HEK293T (cell line): Measurements from ENCODE around the gene ADK.

ENCODE experiments used
- ARNT ChIP-seq: fragments of 450-650 bp; IDR thresholded peaks from 2 replicates; pipeline ENCODE4 v1.6.1; 2017; ENCODE audit warnings: mild to moderate bottlenecking
- BHLHE40 ChIP-seq: fragments of 450-650 bp; IDR thresholded peaks from 2 replicates; pipeline ENCODE4 v1.6.1; 2016; ENCODE audit warnings: mild to moderate bottlenecking, moderate library complexity, borderline replicate concordance
- CTBP1 ChIP-seq: fragments of 450-650 bp; IDR thresholded peaks from 2 replicates; pipeline ENCODE4 v1.6.1; 2016; ENCODE audit warnings: borderline replicate concordance
- FOXA1 ChIP-seq: fragments of 450-650 bp; IDR thresholded peaks from 2 replicates; pipeline ENCODE4 v1.6.1; 2016; ENCODE audit warnings: mild to moderate bottlenecking
- FOXM1 ChIP-seq: fragments of 450-650 bp; IDR thresholded peaks from 2 replicates; pipeline ENCODE4 v1.6.1; 2017; ENCODE audit warnings: mild to moderate bottlenecking, borderline replicate concordance
- HDGF ChIP-seq: fragments of 450-650 bp; IDR thresholded peaks from 2 replicates; pipeline ENCODE4 v1.6.1; 2017; ENCODE audit warnings: antibody characterized with exemption, borderline replicate concordance
- LEF1 ChIP-seq: fragments of 450-650 bp; IDR thresholded peaks from 2 replicates; pipeline ENCODE4 v1.6.1; 2017; ENCODE audit warnings: mild to moderate bottlenecking, borderline replicate concordance
- NFRKB ChIP-seq: fragments of 450-650 bp; IDR thresholded peaks from 2 replicates; pipeline ENCODE4 v1.6.1; 2016; ENCODE audit warnings: mild to moderate bottlenecking, moderate library complexity
- SP1 ChIP-seq: fragments of 450-650 bp; IDR thresholded peaks from 2 replicates; pipeline ENCODE4 v1.6.1; 2017
- SUZ12 ChIP-seq: fragments of 450-650 bp; IDR thresholded peaks from 2 replicates; pipeline ENCODE4 v1.6.1; 2016; ENCODE audit warnings: mild to moderate bottlenecking
- ZNF384 ChIP-seq: fragments of 450-650 bp; IDR thresholded peaks from 2 replicates; pipeline ENCODE4 v1.6.1; 2016

DNA sequence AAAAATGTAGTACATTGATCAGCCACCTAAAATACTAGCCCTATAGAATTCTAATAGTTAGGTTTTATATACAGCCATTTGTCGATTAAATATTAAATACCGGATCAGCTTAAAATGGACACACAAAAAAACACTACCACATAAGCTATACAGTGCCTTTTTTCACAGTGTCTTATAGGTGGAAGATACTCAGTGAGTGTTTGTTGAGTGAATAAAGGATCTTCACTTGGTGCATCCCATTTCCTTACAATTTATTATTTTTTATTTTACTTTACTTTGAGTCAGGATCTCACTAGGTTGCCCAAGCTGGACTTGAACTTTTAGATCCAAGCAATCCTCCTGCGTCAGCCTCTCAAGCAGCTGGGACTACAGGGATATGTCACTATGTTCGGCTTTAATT, 340.0 kb downstream of the ADK start:
- TF ChIP-seq LEF1 (no peak), CTBP1 (no peak), FOXA1 (no peak), SP1 (no peak), BHLHE40 (no peak), HDGF (no peak), FOXM1 (no peak), NFRKB (no peak), SUZ12 (no peak), ZNF384 (no peak), ARNT (no peak)
